GM18508 (cell line): ENCODE measurements around the gene RASAL3.

Source experiments
- ATAC-seq: cut with Tn5 transposase; IDR thresholded peaks from one replicate; pipeline ENCODE4 v1.9.1; 2021; ENCODE audit warnings: moderate number of reproducible peaks; ENCODE audit not compliant: insufficient read depth, unreplicated experiment

Gene RASAL3

GRCh38 chr19:15450528-15450890 is 13.8 kb downstream of the RASAL3 start:
- ATAC-seq = no peak

DNA sequence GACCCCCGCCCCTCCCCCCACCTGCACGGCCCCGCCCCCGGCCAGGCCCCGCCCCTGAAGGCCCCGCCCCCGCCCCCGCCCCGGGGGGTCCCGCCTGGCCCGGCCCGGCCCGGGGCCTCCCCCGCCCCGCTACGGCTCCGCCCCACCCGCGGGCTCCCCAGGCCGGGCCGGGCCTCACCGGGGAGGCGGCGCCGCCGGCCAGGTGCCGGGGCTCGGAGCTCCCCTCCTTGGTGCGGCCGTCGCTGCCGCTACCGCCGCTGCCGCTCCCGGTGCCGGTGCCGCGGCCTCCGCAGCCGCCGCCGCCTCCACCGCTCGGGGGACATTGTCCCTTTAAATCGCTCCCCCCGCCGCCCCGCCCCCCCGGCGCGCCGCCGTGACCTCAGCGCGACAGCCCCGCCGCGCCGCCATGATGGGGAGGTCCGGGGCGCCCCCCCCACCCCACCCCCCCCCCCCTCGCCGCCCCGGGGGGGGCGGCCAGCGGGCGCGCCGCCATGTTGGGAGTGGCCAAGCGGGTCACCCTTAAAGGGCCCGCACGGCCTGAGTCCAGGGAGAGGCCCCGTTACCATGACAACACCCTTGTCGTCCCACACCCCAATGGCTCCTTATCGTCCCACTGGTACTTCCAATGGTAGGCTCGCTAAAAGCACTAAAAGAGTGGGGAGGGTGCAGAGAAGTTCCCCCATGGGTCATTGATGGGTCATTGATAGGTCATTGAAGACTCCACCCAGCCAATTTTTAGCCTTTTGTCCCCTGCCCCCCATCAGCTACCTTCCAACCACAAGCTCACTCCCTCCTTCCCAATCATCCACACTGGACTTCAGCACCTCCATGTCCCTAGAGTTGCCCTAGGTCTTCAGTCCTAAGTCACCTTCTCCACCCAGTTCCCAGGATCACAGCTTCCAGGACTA is 14.5 kb downstream of the RASAL3 start, which contains the start of gene WIZ:
Gene WIZ (minus strand): TSS at position 337 of the 908 bp plus-strand sequence. CDS start 1,649 bp downstream, outside the sequence.
- ATAC-seq = no peak

DNA sequence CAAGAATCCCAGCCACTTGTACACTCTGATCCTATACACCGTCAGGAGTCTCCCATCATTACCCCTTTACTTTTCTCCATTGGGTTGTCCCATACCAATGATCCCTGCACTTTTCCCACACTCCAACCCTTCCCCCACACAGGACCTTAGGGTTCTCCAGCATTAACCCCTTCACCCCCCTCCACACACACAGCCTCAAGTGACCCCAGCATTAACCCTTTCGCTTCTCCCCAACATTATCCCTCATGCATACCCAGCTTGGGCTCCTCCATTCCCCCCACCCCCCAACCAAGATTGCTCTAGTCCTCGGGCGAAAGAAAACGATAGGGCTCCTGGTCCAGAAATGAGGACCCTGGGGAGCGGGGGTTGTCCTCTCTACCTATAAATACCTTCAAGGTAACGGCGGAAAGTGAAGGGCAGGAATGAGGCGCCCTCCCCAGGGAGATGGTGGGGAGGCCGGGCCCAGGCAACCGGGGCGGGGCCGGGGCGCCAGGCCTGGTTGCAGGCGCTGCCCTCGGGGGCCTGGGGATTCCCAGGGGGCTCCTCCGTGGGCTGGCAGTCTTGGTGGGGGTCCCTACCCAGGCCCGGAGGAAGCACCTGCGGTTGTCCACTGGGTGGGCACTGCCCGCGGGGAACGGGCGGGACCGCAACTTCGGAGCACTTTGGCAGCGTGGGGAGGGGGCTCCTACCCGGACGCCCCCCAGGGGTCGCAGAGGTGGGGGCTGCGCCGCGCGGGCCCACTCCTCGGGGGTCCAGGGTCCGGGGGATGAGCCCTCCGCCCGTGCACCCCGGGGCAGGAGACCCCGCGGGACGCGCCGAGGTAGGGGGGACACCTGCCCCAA is 15.3 kb downstream of the RASAL3 start:
- no peak for ATAC-seq

- no peak for ATAC-seq
Measured at GRCh38 chr19:15448044-15448777, 16.1 kb downstream of the RASAL3 start.

- no peak for ATAC-seq
Measured at GRCh38 chr19:15447057-15447456, 17.3 kb downstream of the RASAL3 start.

GRCh38 chr19:15445807-15446376 is 18.5 kb downstream of the RASAL3 start:
- ATAC-seq = no peak

DNA sequence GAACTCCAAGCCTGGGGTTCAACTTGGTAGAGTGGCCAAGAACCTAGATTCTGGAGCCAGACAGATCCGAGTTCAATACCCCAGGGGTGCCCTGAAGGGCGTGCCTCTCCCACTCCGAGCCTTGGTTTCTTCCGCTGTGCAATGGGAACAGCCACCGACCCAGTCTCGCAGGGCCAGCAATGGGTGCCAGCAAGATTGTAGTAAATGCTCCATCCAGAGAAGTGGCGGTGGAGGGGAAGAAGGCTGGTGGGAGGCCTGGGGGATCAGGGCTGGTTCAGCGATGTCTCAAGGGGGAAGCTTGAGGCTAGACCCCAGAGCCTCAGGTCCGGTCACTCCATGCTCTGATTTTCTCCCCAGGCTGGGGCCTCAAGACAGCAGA is 19.1 kb downstream of the RASAL3 start:
- ATAC-seq = no peak

DNA sequence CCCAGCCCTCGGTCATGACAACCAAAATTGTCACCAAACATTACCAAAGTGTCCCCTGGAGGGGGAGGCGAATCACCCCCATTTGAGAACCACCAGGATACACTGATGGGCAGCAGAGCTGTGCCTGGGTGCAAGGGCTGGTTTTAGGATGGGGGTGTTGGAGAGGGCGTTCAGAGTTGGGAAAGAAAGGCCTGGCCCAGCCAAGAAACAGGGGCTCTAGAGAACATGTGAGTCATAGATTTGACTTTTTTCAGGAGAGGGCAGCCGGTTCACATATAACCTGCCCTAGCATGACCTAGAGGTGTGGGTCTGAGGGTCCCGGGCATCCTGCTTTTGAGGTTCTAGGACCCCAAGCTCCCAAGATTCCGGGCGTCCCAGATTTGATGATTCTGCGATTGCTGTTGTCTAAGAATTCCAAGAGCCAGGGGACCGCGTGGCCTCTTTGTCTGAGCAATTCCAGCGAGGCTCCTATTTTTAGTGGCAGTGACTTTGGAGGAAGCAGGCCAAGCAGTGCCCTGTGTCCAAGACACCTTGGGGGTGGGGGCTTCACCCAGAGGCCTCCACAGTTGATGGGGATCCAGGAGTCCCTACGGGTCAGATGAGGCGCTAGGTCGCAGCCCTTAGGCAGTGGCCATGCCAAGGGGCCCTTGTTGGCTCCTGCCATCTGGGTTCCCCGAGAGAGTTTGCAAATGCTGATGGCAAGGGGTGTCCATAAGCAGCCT is 19.7 kb downstream of the RASAL3 start:
- ATAC-seq = no peak

DNA sequence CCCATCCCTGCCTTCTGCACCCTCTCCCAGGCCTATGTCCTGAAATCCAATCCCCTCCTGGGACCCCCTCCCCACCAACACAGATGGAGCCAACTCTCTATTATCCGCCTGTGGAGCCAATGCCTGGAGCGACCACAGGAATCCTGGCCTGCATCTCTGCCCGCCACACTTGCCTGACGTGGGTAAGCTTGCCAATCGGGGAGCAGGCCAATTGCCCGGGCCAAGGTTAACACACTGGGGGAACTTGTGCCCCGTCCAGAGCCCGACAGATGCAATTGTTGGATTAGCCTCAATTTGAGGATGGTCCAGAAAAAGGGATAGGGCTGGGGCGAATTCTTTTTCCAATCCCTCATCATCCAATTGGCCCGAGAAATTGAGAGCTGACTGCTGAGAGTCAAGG is 20.5 kb downstream of the RASAL3 start:
- ATAC-seq = no peak

DNA sequence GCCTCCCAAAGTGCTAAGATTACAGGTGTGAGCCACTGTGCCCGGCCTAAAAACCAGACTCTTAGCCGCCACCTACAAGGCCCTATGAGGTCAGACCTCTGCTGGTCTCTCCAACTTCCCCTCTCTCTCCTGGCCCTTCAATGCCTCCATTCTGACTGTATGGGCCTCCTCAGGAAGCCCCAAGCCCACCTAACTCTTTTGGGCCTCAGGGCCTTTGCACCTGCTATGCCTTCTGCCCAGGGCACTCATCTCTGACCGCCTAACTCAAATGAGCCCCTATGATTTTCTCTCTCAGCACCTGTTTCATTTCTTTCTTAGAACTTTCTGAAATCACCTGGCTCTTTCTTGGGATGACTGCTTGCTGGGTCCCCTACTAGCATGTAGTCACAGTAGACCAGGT is 21.0 kb downstream of the RASAL3 start:
- no peak for ATAC-seq

DNA sequence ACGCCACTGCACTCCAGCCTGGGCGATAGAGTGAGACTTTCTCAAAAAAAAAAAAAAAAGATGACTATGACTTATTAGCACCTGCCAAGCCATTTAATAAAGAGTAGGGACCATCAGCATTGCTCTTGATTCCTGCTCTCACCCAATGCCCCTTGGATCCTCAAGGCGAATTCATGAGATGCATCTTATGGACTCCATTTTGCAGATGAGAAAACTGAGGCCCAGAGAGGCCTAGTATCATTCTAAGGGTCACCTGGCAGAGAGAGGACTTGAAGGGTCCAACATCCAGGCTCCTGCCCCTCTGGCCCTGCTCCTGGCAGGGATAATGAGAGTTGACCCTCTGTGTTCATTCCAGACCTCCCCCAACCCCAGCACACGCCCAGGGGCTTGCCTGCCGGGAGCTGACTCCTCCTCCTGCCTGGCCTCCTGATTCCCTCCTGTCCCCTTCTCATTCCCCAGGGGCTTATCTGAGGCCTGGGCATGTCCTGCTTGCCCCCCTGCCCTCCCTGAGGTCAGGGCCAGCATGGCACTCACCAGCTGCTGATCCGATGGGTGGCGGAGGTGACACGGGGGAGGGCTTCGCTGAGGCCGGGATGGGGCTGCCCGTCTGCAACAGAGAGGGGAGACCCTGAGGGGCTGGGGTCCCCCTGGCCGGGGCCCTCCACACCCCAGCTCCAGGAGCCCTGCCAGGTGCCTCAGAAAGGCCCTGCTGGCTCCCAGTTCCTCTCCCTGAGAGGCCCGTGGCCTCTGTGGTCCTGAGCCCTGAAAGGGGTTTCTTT is 22.0 kb downstream of the RASAL3 start:
- no peak for ATAC-seq

DNA sequence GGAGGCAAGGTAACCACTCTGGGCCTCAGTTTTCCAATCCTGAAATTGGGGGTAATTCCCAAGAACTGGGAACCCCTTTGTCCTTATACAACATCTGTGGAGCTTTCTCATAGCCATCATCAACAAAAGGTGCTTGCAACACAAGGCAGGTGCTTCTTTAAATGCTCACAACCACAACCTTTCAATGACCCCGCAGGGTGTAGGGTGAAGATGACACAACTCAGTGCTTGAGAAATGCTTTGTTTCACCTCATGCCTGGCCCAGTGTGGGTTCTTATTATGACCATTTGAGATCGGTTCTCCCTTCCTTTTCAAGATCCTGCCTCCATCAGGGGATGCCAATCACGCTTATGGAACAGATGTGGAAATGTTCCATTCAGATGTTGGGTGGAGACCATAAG is 23.0 kb downstream of the RASAL3 start:
- no peak for ATAC-seq

GRCh38 chr19:15439821-15440641 is 24.3 kb downstream of the RASAL3 start:
- ATAC-seq = no peak

- ATAC-seq = no peak
Measured at GRCh38 chr19:15439078-15439799, 25.1 kb downstream of the RASAL3 start.

- no peak for ATAC-seq
Measured at GRCh38 chr19:15438577-15438976, 25.8 kb downstream of the RASAL3 start.

DNA sequence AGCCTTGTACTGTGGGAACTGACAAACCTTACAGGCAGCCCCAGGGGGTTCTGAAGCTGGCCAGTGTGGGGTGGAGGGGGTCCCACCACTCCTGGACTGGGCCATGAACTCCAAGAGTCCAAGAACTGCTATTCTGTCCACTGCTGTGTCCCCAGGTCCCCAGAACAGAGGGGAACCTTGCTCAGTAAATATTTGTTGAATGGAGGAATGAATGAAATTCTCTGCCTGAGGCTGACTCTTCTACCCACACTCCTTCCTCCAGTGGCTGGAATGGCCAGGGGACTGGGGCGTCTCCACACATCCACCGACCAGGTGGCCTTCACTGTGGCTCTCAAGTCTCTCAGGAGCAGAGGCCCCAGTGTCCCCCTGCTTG is 26.2 kb downstream of the RASAL3 start:
- ATAC-seq = no peak

DNA sequence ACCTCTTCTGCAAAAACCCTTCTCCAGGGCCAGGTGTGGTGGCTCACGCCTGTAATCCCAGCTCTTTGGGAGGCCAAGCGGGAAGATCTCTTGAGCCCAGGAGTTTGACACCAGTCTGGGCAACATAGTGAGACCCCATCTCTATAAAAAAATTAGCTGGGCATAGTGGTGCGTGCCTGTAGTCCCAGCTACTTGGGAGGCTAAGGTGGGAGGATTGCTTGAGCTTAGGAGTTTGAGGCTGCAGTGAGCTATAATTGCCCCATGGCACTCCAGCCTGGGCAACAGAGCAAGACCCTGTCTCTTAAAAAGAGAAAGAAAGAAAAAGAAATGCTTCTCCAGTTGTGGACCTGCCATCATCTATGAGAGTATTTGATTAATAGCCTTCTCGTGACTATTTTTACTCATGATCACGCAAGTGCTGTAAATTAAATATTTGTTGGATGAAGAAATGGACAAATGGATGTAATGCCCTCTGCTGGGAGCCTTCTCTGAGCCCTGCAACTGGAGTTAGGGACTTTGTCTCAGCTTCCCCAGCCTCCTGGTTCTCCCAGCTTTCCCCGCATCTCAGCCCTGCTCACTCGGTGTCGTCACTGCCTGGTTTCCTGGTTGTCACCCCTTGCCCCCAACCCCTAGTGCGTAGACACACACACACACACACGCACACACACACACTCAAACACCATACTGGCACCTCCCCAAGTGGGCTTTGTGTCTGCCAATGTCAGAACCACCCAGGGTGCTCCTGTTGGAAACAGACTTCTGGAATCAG is 26.8 kb downstream of the RASAL3 start:
- no peak for ATAC-seq
